PFSK-1 (cell line): Measurements from ENCODE around the gene SETDB2.

ENCODE experiments used
- POLR2AphosphoS5 ChIP-seq: IDR thresholded peaks from 2 replicates; pipeline ENCODE4 v1.6.1; 2012; ENCODE audit warnings: low read depth, mild to moderate bottlenecking, control low read depth, low read length, moderate library complexity
- REST ChIP-seq, 2 experiments: IDR thresholded peaks; 2 replicates each; pipeline versions ENCODE4 v1.6.1 to v1.8.0; 2011 to 2012; ENCODE audit warnings: low read depth in 2 of 2, low read length in 2 of 2, control low read depth in 1 of 2, inconsistent platforms in 1 of 2, mild to moderate bottlenecking in 1 of 2, moderate library complexity in 1 of 2; ENCODE audit not compliant: insufficient read depth in 1 of 2
- SIN3A ChIP-seq: IDR thresholded peaks from 2 replicates; pipeline ENCODE4 v1.6.1; 2012; ENCODE audit warnings: mild to moderate bottlenecking, low read length, moderate library complexity, borderline replicate concordance; ENCODE audit not compliant: insufficient read depth
- TAF1 ChIP-seq: IDR thresholded peaks from 2 replicates; pipeline ENCODE4 v1.6.1; 2012; ENCODE audit warnings: low read length, control low read depth, borderline replicate concordance; ENCODE audit not compliant: insufficient read depth

- TF ChIP-seq REST (IDR thresholded peaks at IDR 0.05; ENCODE audit: insufficient read depth in 1 of 2, low read depth in 2 of 2, low read length in 2 of 2) = no peak
- no peak for TF ChIP-seq POLR2AphosphoS5
- no peak for TF ChIP-seq TAF1
- TF ChIP-seq SIN3A = no peak
Measured at GRCh38 chr13:49399801-49400472, 44.1 kb upstream of the SETDB2 start.
